Stimulated activated CD8-positive, alpha-beta memory T cell treated with anti-CD3 and anti-CD28 coated beads, Interleukin-15, amount 100 ng/mL, for 48 hours (primary cell): Measurements from ENCODE around the gene ATP10A.
A peak's percentile ranks its signal among the peaks of the same experiment; 100 is the strongest.
"Not testable (repeated sequence)": the region's sequence is repeated elsewhere in the genome, so short reads cannot be mapped to it uniquely, and the experiment has no call there.

ENCODE experiments used
- DNase-seq, 2 donors: peaks; one replicate each; pipeline ENCODE4 v3.0.0-alpha.2; 2020; ENCODE audit warnings: low read depth in 2 of 2

The ATP10A gene

DNA sequence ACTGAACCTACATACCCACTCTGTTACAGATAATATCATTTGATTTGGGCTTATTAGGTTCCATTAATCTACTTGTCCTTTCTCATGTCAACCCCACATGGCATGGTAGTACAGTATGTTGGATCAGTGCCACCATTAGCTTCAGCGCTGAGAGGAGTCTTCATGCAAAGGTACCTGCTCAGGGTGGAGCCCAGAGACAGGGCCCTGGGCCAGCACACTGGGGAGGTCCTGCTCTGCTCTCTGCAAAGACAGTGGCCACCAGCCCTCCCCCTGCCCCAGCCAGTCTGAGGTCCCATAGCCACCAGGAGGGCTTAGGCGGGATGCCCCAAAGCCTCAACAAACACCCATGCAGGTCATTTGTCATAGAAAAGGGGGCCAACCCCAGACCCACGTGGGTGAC is 71.0 kb downstream of the ATP10A start:
- DNase-seq: no peak

GRCh38 chr15:25790000-25790660 is 73.0 kb downstream of the ATP10A start:
- peak; percentile 49 to 54 for DNase-seq

DNA sequence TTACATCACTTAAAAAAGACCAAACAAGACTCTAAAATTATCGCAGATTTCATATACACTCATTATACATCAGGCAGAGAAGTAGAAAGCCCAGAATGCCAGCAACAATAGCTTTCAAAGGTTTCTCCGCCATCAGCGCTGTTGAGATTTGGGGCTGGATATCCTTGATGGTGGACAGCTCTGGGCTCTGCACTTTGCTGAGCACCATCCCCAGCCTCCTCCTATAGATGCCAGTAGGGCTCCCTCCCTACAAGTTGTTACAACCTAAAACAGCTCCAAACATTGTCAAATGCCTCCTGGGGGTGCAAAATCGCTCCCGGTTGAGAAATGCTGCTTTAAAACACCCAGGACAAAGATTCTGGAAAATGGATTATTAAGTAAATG is 73.5 kb downstream of the ATP10A start:
- DNase-seq: no peak

DNA sequence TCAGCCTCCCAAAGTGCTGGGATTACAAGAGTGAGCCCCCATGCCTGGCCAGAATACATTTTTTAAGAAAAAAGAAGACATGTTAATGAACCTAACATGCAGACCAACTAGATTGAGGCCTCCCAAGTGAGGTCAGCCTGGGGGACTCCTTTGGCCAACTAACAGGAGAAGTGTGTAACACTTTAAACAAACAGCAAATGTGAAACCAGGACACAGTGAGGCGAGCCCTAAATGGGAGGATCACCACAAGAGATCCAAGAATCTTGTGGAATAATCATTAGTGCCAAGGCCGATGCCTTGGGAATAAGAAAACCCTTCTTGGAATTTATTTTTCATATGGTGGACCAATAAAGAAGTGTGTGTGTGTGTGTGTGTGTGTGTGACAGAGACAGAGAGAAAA is 73.9 kb downstream of the ATP10A start:
- DNase-seq: no peak

GRCh38 chr15:25787855-25788520 is 75.1 kb downstream of the ATP10A start:
- no peak for DNase-seq

- no peak for DNase-seq
These were observed 75.7 kb downstream of the ATP10A start for GRCh38 chr15:25787381-25787780.

- DNase-seq: no peak
These were observed 77.1 kb downstream of the ATP10A start for GRCh38 chr15:25786040-25786439.

DNA sequence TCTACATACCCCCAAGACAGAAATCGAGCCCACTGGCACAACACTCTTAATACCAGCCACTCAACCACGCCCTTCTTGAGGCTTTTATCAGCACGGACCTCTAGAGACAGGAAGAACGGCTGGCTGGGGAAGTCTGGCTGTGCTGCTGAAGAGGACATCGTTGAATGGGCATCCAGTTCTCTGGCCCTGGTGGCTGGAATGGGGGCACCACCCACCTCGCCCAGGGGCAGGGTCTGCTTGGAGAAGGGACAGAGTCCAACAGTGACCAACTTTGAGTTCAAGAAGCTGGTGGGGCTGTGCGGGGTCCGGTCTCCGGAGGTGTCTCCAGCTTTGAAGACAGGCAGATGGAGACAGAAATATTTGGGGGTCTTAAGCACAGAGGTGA is 77.5 kb downstream of the ATP10A start:
- DNase-seq: no peak

DNA sequence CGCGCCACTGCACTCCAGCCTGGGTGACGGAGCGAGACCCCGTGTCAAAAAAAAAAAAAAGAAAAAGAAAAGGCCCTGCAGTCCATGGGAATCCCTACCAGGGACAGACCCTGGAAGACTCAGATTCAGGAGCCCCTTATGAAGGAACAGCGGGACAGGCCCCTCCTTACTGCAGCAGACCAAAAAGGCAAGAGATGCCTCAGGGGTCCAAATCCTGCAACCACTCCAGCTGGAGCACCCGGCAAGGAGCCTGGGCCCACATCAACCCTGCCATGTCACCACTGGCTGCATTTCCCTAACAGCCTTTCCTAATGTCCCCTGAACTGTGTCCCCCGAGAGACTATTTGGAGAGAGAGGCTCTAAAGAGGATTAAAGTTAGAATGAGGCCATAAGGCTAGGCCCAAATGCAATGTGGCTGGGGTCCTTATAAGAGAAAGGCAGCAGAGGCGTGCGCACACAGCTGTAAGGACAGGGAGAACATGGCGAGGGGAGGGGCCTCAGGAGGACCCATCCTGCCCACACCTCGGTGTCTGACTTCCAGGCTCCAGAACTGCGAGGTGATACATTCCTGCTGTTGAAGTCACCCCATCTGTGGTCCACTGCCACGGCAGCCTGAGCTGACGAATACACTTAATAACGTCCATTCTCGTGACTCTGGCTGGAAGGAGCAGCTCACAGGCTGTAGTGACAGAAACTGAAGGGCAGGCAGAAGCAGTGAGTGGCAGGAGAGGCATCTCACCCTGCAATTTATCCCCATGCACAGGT is 78.1 kb downstream of the ATP10A start:
- DNase-seq: no peak

- DNase-seq: no peak
These were observed 79.3 kb downstream of the ATP10A start for GRCh38 chr15:25783607-25784540.

DNA sequence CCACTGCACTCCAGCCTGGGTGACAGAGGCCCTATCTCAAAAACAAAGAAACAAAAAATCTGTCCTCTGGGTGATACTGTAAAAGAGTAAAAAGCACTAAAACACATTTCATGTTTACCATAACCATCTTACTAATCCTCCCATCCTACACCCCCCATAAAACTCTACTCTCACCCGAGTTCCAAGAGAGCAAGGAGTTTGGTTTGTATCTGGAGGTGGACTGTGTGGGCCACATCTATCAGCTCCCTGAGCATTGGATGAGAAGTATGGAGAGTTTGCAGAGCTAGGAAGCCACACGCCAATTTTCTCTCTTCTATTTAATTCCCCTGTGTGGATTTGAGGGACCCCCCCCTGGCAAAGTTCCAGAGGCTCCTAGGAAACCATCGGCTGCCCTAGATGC is 80.0 kb downstream of the ATP10A start:
- DNase-seq: no peak

DNA sequence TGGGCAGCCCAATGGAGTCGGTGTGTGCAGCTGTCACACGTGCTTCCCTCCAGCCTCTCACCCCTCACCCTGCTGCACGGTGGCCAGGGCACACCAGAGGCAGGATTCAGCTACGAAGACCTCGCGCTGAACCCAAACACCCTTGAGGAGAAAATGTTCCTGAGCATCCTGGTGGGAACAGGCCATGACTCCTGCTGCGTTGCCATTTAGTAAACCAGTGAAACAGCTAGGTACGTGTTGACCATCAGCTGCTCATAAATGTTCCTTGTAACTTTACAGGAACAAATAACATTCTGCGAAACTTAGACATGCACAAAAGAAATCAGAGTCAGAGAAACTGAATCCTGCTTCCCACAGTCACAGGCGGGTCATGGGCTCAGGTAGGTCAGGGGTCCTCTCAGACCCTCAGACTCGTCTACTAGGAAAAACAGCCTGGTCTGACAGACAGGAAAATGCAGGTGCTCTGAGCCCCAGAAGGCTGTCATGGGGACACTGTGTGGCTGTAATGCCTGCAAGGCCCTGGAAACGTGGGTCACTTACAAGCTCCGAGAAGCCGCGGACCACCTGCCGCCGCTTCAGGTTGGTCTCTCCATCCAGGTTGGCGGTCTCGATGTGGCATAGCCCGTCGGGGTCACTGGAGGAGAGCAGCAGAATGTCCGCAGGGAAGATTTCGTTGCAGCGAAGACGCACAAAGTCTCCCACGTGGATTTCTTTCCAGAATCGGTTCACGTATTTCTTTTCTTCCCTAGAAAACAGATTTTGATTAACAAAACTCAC is 82.5 kb downstream of the ATP10A start:
- DNase-seq: no peak

DNA sequence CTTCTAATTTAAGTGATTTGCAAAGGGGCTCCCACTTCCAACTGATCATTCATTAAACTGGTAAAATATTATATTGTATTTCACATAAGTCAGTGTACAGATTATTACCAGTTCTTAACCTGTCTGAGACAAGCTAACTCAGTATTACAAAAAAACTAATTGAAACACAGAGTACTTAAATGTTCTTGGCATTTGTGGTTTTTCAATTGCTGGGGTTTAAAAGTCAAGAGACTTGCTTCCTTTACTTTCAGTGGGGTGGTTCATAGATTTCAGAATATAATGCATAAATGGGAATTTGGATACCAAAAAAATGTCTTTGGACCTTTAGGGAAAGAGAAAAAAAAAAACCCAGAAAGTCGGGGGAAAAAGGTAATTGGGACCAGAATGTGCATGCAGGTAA is 85.0 kb downstream of the ATP10A start:
- no peak for DNase-seq

GRCh38 chr15:25777037-25777436 is 86.1 kb downstream of the ATP10A start:
- DNase-seq: no peak

DNA sequence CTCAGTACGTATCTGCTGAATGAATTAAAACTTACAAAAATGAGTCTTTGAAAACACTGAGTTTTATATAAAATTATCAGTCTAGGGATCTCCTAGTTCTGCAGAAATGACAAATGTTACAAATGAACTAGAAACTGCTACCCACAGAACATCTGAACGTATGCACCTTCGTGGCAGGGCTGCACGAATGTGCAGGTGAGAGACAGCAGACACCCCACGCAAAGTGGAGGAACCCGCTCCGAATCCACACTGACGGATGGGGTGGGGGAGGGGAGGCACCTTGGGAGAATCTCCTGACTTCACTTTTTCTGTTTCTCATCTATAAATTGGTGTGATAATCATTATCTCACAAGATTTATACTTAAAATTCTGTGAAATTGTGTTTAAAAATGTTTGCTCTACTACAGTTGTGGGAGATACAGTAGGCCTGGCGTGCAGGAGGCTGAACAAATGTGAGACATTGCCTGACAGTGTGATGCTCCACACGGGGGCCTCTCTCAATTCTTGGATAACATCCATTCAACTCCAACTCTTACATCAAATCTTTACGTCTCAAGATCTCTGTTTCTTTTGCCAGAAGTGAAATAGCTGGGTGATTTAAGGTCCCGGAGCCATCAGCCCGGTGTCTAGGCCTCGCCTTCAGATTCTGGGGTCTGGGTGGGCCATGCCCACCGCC is 86.9 kb downstream of the ATP10A start:
- DNase-seq: no peak

DNA sequence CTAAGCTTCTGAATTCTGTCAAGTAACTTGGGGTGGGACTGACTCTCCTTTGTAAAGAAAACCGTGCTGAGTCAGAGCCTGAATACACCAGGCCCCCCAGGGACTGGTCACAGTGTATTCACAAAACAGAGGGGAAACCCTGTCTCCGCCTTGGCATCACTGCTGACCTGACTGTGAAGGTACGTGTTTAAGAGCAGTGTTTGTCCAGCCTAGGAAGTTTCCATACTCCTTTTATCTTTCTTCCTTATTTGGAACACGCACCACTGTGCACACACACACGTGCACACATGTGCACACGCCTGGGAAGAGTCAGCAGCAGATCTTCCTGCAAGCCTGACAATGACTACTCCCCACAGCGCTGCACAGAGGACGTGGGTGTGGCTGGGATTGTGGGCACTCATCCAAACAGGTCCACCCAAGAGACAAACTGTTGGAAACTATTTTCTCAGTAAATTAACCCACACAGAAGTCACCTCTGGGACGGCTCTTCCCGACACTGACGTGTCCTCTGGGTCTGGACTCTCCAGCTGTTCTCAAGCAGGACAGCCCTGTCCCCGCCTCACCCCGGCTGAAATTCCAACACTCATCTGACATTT is 87.7 kb downstream of the ATP10A start:
- DNase-seq: no peak

DNA sequence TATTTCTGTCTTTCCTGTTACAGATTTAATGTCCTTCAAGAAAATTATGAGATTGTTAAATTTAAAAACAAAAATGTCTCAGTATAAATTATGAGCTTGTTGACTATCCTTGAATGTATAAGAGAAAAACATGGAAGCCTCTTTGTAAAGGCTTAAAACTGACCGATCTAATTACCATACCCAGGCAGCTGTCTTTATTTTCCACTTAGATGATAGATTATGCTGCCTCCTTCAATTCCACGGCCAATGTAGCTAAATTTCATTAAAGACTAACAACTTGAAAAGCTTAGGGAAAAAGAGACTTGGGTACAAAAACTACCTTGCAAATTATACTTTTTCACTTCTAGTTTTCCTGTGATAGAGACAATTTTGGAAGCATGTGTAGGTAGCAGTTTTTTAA is 88.3 kb downstream of the ATP10A start:
- no peak for DNase-seq

DNA sequence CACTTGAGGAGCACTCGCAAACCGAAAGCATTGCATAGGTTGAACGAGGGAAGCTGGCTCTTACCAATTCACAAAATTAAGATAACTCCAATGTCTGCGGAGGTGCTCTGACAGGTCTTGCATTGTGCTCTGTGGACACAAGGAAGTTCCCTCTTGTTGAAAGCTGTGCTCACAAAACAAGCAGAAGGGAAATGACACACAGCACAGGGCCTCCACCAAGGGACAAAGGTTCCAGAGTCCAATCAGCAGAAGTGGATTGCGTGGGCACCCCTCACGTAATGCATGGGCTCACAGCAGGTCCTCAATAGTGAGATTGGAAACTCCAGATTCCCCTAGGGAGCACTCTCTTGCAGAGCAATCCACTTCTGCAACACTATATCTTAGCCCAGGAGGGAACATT is 89.9 kb downstream of the ATP10A start:
- DNase-seq: no peak

DNA sequence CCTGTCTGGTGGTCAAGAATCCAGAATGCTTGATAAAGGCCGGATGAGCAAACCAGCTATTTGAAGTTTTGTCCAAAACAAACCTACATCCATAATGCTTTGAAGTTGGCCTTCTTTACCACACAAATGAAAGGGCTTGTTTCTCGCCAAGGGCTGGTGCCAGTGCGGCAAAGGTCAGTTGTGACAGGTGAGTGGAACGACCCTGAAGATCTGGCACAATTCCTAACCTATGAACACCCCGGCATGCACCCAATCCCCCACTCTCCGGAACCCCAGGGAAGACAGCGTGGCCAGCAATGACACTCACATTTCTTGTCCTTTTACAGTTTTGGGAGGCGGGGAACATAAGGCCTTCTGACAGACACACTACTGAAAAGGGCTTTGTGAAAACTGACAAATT is 90.6 kb downstream of the ATP10A start:
- no peak for DNase-seq

- DNase-seq: not testable (repeated sequence)
These were observed 91.4 kb downstream of the ATP10A start for GRCh38 chr15:25771736-25772135.
